NCI-H82 treated with DMSO at 0.1 percent for 48 hours (cell line): ENCODE measurements around the gene USP34.
"Not testable (repeated sequence)": the region's sequence is repeated elsewhere in the genome, so short reads cannot be mapped to it uniquely, and the experiment has no call there.

Experiments
- DNase-seq: peaks from one replicate; lab custom pipeline; 2025; ENCODE audit not compliant: unreplicated experiment; lab: John Stamatoyannopoulos, UW

USP34 gene

GRCh38 chr2:61470965-61471904 is at the start of gene USP34:
USP34 (minus strand) TSS chr2:61471087; CDS start chr2:61470692, 395 bp downstream.
- peak; percentile 83 for DNase-seq

DNA sequence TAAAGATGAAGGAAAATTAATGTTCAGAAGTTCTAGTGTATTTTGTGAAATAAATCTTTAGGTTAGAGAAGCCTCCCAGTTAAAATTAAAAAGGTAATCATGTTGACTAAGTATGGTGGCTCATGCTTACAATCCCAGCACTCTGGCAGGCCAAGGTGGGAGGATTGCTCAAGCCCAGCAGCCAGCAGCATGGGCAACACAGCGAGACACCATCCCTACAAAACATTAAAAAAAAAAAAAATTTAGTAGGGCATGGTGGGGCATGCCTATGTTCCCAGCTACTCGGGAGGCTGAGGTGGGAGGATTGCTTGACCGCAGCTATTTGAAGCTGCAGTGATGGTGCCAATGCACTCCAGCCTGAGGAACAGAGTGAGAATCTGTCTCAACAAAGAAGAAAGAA is 49.4 kb upstream of the USP34 start:
- no peak for DNase-seq

DNA sequence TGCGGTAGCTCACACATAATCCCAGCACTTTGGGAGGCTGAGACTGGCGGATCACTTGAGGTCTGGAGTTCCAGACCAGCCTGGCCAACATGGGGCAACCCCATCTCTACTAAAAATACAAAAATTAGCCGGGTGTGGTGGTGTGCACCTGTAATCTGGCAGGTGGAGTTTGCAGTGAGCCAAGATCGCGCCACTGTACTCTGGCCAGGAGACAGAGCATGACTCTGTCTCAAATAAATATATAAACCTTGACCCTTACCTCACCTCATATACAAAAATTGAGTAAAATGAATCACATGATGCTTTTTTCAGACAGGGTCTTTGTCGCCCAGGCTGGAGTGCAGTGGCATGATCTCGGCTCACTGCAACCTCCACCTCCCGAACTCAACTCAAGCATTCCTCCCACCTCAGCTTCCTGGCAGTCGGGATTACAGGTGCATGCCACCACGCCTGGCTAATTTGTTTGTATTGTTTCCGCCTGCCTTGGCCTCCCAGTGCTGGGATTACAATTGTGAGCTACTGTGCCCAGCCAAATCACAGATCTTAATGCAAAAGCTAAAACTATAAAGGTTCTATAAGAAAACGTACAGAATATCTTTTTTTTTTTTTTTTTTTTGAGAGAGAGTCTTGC is 42.0 kb upstream of the USP34 start:
- DNase-seq = no peak

DNA sequence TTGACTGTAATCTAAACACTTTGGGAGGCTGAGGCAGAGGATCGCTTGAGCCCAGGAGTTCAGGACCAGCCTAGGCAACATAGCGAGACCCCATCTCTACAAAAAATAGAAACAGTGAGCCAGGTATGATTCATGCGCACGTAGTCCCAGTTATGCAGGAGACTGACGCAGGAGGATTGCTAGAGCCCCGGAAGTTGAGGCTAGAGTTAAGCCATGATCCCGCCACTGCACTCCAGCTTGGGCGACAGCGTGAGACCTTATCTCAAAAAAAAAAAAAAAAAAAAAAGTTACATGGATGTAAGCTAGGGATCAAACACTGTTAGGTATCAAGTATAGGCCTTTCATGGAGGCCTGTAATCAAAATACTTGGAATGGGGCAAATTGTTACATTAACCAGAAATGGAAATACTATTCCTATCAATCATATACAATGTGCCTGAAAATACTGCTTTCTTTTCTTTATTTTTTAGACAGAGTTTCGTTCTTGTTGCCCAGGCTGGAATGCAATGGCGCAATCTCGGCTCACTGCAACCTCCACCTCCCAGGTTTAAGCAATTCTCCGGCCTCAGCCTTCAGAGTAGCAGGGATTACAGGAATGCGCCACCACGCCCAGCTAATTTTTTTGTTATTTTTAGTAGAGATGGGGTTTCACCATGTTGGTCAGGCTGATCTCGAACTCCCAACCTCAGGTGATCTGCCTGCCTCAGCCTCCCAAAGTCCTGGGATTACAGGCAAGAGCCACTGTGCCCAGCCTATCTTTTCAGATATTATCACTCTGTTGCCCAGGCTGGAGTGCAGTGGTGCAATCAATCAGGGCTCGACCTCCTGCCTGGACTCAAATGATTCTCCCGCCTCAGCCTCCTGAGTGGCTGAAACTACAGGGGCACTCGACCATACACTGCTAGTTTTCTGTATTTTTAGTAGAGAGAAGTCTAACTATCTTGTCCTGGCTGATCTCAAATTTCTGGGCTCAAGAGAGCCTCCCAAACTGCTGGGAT is 40.1 kb upstream of the USP34 start:
- DNase-seq = no peak

DNA sequence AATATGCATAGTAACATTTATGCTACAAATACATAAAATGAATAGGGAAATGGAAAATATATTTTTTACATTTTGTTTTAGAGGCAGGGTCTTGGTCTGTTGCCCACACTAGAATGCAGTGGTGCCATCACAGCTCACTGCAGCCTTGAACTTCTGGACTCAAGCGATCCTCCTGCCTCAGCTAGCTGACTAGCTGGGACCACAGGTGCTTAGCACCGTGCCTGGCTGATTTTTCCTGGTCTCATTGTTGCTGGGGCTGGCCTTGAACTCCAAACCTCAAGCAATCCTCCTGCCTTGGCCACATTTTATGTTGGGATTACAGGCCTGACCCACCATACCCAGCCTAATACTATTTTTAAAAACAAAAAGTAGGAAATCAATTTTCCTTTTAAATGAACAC is 34.1 kb upstream of the USP34 start:
- no peak for DNase-seq

GRCh38 chr2:61499060-61499459 is 28.2 kb upstream of the USP34 start:
- no peak for DNase-seq

GRCh38 chr2:61493523-61493942 is 22.6 kb upstream of the USP34 start:
- DNase-seq = no peak

DNA sequence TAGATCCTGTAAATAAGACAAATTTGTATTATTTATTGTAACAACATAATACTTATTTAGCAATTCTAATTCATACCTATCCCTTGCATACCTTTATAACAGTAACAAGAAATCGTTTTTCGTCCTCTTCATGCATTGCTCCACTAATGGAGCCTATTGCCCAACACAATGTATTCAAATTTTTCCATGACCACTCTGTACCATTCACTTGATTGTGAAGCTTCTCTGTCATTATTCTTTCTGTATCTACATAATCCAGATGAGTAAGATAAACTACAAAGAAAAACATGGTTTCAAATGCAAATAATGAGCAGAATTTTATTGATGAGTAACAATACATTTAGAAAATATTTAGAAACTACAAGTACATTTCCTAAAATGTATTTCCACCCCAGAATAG is 21.6 kb upstream of the USP34 start:
- DNase-seq = no peak

GRCh38 chr2:61485281-61485680 is 14.4 kb upstream of the USP34 start:
- no peak for DNase-seq

DNA sequence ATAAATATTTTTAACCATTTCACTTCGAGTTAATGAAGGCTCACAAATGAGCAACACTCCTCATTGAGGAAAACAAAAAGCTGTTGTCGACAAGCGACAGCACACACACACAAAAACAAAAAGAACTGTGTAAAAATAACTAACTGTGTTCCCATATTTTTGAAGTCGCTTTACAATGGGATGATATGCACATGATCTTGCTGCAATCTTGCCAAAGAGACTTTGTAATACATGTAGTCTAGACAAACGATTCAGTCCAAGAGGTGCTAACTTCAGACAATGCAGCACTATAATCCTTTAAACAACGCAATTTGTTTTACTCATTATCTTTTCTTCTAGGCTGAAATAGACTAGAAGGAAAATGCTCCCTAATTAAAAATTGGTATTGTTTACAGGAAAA is 7.2 kb upstream of the USP34 start:
- no peak for DNase-seq

- DNase-seq = not testable (repeated sequence)
These were observed 6.2 kb upstream of the USP34 start for GRCh38 chr2:61476929-61477589.

- DNase-seq = no peak
These were observed 1.3 kb upstream of the USP34 start for GRCh38 chr2:61471905-61472805.

DNA sequence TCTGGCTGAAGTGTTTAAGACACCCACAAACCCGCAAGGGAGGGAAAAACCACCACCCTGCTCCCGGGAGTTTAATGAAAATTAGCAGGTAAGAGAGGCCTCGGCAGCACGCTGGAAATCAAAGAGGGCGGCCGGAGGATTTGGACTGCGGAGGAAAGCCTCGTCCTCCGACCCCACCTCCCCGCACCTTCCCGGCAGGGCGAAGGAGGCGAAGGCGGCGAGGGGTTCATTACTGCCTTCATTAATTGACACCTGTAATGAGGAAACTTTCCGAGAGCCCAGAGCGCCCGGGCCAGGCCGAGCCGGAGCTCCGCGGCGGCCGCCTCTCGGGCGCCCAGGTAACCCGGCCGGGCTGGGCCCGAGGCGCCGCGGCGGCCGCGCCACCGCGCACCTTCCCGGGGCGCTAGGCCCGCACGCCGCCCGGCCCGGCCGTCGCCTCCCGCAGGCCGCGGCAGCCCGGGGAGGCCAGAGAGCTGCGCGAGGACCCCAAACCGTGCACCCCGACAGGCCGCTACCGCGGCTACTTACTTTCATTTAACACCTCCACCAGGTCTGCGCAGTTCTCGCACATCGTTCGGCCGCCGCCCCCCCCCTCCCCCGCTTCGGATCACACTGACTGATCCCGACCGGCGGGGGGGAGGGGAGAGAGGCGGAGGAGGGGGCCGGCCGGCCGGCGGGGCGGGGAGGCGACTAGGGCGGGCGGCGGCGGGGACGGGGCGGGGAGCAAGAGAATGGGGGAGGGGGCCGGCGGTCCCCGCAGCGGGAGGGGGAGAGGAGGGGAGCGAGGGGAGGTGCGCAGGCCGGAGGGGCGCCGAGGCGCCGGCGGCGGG is 550 bp downstream of the USP34 start:
- DNase-seq = peak; percentile 78

GRCh38 chr2:61469424-61470121 is 1.3 kb downstream of the USP34 start:
- DNase-seq = no peak

GRCh38 chr2:61468231-61468630 is 2.7 kb downstream of the USP34 start:
- not testable (repeated sequence) for DNase-seq

DNA sequence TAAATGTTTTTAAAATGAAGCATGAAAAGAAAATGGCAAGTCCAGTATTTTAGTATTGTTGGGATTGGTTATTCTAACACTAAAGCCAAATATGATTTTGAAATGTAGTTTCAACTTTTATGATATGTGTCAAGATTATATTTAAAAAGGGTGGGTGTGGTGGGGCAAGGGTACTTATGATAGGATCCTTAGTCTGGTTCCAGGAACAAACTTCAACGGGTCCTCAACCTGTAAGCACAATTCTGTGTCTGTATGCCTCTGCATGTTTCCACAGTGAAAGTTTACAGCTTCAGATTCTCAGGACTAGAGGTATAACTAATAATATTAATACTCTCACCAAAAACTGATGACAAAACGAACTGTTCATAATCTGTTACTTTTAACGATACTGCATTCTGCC is 5.8 kb downstream of the USP34 start:
- DNase-seq = no peak

DNA sequence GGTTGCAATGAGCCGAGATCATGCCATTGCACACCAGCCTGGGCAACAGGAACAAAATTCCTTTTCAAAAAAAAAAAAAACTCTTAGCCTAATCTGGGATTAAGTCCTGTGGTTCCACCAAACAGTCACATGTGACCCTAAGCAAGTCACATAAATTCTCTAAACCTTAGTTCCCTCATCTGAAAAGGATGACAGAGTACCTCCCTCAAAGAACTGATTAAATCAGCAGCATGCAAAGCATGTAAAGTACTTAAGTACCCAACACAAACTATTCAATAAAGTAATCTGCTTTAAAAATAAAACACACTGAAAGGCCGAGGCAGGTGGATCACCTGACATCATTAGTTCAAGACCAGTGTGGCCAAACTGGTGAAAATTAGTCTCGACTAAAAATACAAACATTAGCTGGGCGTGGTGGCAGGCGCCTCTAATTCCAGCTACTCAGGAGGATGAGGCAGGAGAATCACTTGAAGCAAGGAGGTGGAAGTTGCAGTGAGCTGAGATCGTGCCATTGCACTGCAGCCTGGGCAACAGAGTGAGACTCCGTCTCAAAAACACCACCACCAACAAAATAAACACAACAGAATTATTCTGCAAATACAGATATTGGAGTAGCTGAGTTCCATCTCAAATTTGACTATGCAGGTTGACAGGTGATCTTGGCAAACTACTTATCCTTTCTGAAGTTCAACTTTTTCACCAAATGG is 7.0 kb downstream of the USP34 start:
- DNase-seq = peak; percentile 31
